ENCODE results near the gene KRTAP9-4. TPM values are rescaled to one million over a fixed set of nuclear protein-coding genes. Genes with fewer than 3 reads are reported as not detected.
"Not testable (repeated sequence)": the region's sequence is repeated elsewhere in the genome, so short reads cannot be mapped to it uniquely, and the experiment has no call there.

The KRTAP9-4 gene
- total RNA-seq, 4 donors from 2014 or later: not detected

- no peaks in the 10 kb centered on the region for H3K4me1 ChIP-seq
- DNase-seq: no peak
- H3K27me3 ChIP-seq: no peaks in the 10 kb centered on the region
- no peaks in the 10 kb centered on the region for H3K36me3 ChIP-seq
- no peak overlapping the region for H3K4me3 ChIP-seq
- intact Hi-C loops (cut with DNase I; ENCODE audit: low total_unique reads): no loop called here
- no peaks in the 10 kb centered on the region for H3K9me3 ChIP-seq
- no peak for TF ChIP-seq POLR2A (IDR thresholded peaks at IDR 0.05)
- TF ChIP-seq CTCF (IDR thresholded peaks at IDR 0.05): no peak
- H3K27ac ChIP-seq: no peak overlapping the region
Observed at GRCh38 chr17:41263212-41263611, 13.7 kb downstream of the KRTAP9-4 start.

- H3K4me1 ChIP-seq: no peaks in the 10 kb centered on the region
- TF ChIP-seq POLR2A (IDR thresholded peaks at IDR 0.05) (no peak), CTCF (IDR thresholded peaks at IDR 0.05) (no peak)
- no peaks in the 10 kb centered on the region for H3K36me3 ChIP-seq
- no peaks in the 10 kb centered on the region for H3K9me3 ChIP-seq
- no peaks in the 10 kb centered on the region for H3K27me3 ChIP-seq
- DNase-seq: no peak
- no peak overlapping the region for H3K4me3 ChIP-seq
- no peak overlapping the region for H3K27ac ChIP-seq
- intact Hi-C loops (cut with DNase I; ENCODE audit: low total_unique reads): no loop called here
Observed at GRCh38 chr17:41264599-41264998, 15.1 kb downstream of the KRTAP9-4 start.

- no peaks in the 10 kb centered on the region for H3K9me3 ChIP-seq
- TF ChIP-seq CTCF (IDR thresholded peaks at IDR 0.05) (no peak), POLR2A (IDR thresholded peaks at IDR 0.05) (no peak)
- H3K4me1 ChIP-seq: no peaks in the 10 kb centered on the region
- DNase-seq: no peak
- no peaks in the 10 kb centered on the region for H3K36me3 ChIP-seq
- H3K27ac ChIP-seq: no peak within 1 kb of the TSS
- no peaks in the 10 kb centered on the region for H3K27me3 ChIP-seq
- intact Hi-C loops (cut with DNase I; ENCODE audit: low total_unique reads): no loop called here
- H3K4me3 ChIP-seq: no peak within 1 kb of the TSS
Observed at GRCh38 chr17:41265078-41265477, 15.6 kb downstream of the KRTAP9-4 start, which contains the start of gene KRTAP9-6. KRTAP9-6 (plus strand) TSS chr17:41265378; CDS start chr17:41265378, 0 bp downstream.

GRCh38 chr17:41267711-41268110 lies 18.2 kb downstream of the KRTAP9-4 start:
- Histone ChIP-seq H3K9me3 (no peaks in the 10 kb centered on the region), H3K27ac (no peak overlapping the region), H3K4me1 (no peaks in the 10 kb centered on the region), H3K4me3 (no peak overlapping the region), H3K36me3 (no peaks in the 10 kb centered on the region), H3K27me3 (no peaks in the 10 kb centered on the region)
- TF ChIP-seq POLR2A (IDR thresholded peaks at IDR 0.05): no peak
- no peak for TF ChIP-seq CTCF (IDR thresholded peaks at IDR 0.05)
- no peak for DNase-seq
- intact Hi-C loops (cut with DNase I; ENCODE audit: low total_unique reads): no loop called here

- H3K36me3 ChIP-seq; H3K9me3 ChIP-seq; DNase-seq; H3K4me3 ChIP-seq; H3K27ac ChIP-seq; H3K4me1 ChIP-seq; intact Hi-C loops (cut with DNase I; ENCODE audit: low total_unique reads); H3K27me3 ChIP-seq: not testable (repeated sequence)
Observed at GRCh38 chr17:41271323-41271722, 21.8 kb downstream of the KRTAP9-4 start.

- no peak overlapping the region for H3K4me3 ChIP-seq
- H3K27ac ChIP-seq: no peak overlapping the region
- H3K27me3 ChIP-seq: no peaks in the 10 kb centered on the region
- intact Hi-C loops (cut with DNase I; ENCODE audit: low total_unique reads): no loop called here
- H3K9me3 ChIP-seq: no peaks in the 10 kb centered on the region
- H3K4me1 ChIP-seq: no peaks in the 10 kb centered on the region
- TF ChIP-seq CTCF (IDR thresholded peaks at IDR 0.05): no peak
- TF ChIP-seq POLR2A (IDR thresholded peaks at IDR 0.05): no peak
- no peaks in the 10 kb centered on the region for H3K36me3 ChIP-seq
- no peak for DNase-seq
Observed at GRCh38 chr17:41271858-41272257, 22.4 kb downstream of the KRTAP9-4 start.

- intact Hi-C loops (cut with DNase I; ENCODE audit: low total_unique reads); H3K9me3 ChIP-seq; H3K4me3 ChIP-seq; DNase-seq; H3K27ac ChIP-seq; H3K27me3 ChIP-seq; H3K4me1 ChIP-seq; H3K36me3 ChIP-seq: not testable (repeated sequence)
Observed at GRCh38 chr17:41275648-41276190, 26.2 kb downstream of the KRTAP9-4 start, which contains the start of gene KRTAP9-7. KRTAP9-7 (plus strand) TSS chr17:41275698; CDS start chr17:41275698, 0 bp downstream.

All from uterus (tissue), 4 donors.